ENCODE data around the gene TESPA1. TPM values are rescaled to one million over a fixed set of nuclear protein-coding genes. Genes with fewer than 3 reads are reported as not detected.
A peak's percentile ranks its signal among the peaks of the same experiment; 100 is the strongest.

The TESPA1 gene
- total and polyA plus RNA-seq, 7 donors = 0.08 to 0.87 (median 0.54) TPM; not detected in 2

- WGBS, 3 donors = 90 to 94% (median 93%) methylated on average over 4 of the region's 4 CpGs
- DNase-seq (no peak), ATAC-seq (no peak)
- no peaks in the 10 kb centered on the region for H3K4me1 ChIP-seq
- no peak for TF ChIP-seq CTCF (IDR thresholded peaks at IDR 0.05)
- H3K36me3 ChIP-seq (ENCODE audit: insufficient read depth in 1 of 2, low read depth in 1 of 2) = no peaks in the 10 kb centered on the region
- H3K27me3 ChIP-seq (ENCODE audit: insufficient read depth in 3 of 3, low read length in 2 of 3) = peaks cover 0 to 3% (median 0%) of the 10 kb centered on the region in 3 donors
- intact Hi-C loops (cut with DNase I) = no loop called here
- no peak overlapping the region for H3K27ac ChIP-seq
- H3K4me3 ChIP-seq = no peak overlapping the region
- H3K9me3 ChIP-seq = no peaks in the 10 kb centered on the region
Measured at GRCh38 chr12:54961190-54961589, 23.4 kb downstream of the TESPA1 start.

DNA sequence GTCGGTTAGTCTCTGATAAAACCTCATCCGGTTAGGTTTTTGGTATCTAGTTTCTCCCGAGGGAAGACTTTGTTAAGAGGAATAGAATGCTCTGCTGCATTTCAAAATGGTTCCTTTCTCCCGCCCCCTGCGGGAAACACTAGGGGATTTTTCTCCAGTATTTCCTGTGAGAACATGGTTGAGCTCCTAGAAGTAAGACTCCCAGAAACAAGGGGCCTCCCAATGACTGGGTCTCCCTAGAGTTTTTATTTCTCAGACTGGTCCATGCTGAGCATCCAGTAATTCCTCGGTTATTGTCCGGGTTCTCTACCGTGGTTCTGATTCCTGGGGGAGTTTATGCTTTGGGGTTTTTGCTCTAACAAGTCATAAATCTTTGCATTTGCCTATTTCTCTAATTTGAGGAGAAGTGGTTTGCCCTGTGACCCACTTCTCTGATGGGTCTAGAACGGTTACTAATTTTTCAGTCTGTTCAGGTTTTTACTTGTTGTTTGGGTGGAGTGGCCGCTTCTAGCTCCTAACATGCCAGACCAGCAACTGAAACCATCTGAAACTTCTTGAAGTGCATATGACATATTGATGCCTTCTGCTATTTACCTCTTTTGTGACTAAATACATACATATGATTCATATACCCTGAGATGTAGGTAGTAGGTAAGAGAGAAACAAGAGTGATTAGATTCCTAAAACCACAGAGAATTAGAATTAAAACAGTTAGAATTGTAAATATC is 25.1 kb downstream of the TESPA1 start:
- Histone ChIP-seq H3K4me1 (no peaks in the 10 kb centered on the region), H3K27me3 (ENCODE audit: insufficient read depth in 3 of 3, low read length in 2 of 3) (peaks cover 0 to 2% (median 0%) of the 10 kb centered on the region in 3 donors), H3K4me3 (no peak overlapping the region), H3K36me3 (ENCODE audit: insufficient read depth in 1 of 2, low read depth in 1 of 2) (no peaks in the 10 kb centered on the region), H3K27ac (no peak overlapping the region), H3K9me3 (no peaks in the 10 kb centered on the region)
- TF ChIP-seq CTCF (IDR thresholded peaks at IDR 0.05) = no peak
- WGBS, 3 donors = 56 to 63% (median 56%) methylated on average over 10 of the region's 10 CpGs
- ATAC-seq (no peak), DNase-seq (no peak)
- intact Hi-C loops (cut with DNase I) = loop anchor here (2.0 to 10.0 kb wide), 4 partner anchors 205 to 362 kb away; no protein-coding TSS in a partner anchor

DNA sequence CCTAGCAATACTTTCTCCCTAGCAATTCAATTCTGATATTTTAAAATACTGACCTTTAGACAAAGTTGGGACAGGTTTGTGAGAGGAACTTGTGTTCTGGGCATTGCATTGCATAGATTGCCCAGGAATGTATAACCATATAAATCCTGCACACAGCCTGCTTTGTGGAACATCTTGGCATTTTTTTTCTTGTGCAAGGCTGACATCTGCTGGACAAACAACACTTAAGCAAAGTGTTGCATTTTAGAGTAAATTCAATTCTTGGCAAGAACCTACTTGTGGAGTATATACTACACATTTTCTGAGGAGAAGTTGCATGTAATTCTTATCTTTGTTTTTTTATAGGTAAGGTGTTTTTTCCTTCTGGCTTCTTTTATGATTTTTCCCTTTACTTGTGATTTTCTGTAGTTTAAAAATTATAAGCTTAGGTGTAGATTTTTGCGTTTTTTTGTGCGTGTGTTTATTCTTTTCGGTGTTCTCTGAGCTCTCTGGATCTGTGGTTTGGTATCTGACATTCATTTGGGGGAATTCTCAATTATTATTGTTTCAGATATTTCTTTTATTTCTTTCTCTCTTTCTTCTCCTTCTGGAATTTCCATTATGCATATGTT is 26.4 kb downstream of the TESPA1 start:
- Histone ChIP-seq H3K27me3 (ENCODE audit: insufficient read depth in 3 of 3, low read length in 2 of 3) (no peaks in the 10 kb centered on the region), H3K27ac (no peak overlapping the region), H3K36me3 (ENCODE audit: insufficient read depth in 1 of 2, low read depth in 1 of 2) (no peaks in the 10 kb centered on the region), H3K9me3 (no peaks in the 10 kb centered on the region), H3K4me1 (no peaks in the 10 kb centered on the region), H3K4me3 (no peak overlapping the region)
- intact Hi-C loops (cut with DNase I) = loop anchor here (2.0 to 10.0 kb wide), 4 partner anchors 203 to 361 kb away; no protein-coding TSS in a partner anchor
- ATAC-seq (peak in 1 of 4 donors; percentile 65), DNase-seq (no peak)
- WGBS, 3 donors = 86 to 95% (median 95%) methylated on average over 3 of the region's 3 CpGs
- peak; percentile 67 for TF ChIP-seq CTCF (IDR thresholded peaks at IDR 0.05)

DNA sequence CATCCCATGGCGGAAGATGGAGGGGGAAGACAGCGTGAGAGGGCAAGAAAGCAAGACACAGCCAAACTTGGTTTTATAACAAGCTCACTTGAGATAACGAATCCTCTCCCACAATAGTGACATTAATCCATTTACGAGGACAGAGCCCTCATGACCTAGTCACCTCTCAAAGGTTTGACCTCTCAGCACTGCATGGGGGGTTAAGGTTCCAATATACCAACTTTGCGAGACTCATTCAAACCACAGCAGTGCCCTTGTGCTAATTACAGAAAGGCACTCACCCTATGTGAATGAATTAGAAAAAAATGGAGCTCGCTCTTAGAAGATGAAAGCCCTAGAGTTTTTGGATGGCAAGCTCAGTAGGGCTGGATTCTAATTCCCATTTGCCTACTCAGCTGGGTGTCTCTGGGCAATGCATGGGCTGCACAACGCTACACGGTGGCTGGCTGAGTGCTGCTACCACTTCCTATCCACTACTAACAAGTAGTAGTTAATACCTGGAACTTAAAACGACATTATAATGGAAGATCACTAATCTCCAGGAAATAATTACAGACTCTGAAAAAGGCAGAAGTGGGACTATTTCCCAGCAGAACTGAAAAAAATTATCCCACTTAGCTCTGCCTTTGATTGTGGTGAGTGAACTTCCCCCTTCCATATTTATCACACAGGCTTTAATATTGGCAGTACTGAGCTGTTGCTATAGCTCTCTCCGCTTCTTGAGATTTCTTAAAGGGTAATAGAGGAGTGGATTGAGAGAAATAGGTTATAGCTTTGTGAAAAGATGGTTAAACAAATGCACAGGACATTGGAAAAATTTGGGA is 27.5 kb downstream of the TESPA1 start:
- H3K27ac ChIP-seq = no peak overlapping the region
- WGBS, 3 donors = 77 to 86% (median 82%) methylated on average over 10 of the region's 10 CpGs
- TF ChIP-seq CTCF (IDR thresholded peaks at IDR 0.05) = no peak
- no peaks in the 10 kb centered on the region for H3K4me1 ChIP-seq
- H3K9me3 ChIP-seq = no peaks in the 10 kb centered on the region
- ATAC-seq = no peak
- H3K27me3 ChIP-seq (ENCODE audit: insufficient read depth in 3 of 3, low read length in 2 of 3) = no peaks in the 10 kb centered on the region
- DNase-seq = no peak
- no peak overlapping the region for H3K4me3 ChIP-seq
- intact Hi-C loops (cut with DNase I) = loop anchor here (5.0 to 10.0 kb wide), 3 partner anchors 202 to 360 kb away; no protein-coding TSS in a partner anchor
- H3K36me3 ChIP-seq (ENCODE audit: insufficient read depth in 1 of 2, low read depth in 1 of 2) = no peaks in the 10 kb centered on the region
